A673 (cell line): Measurements from ENCODE around the gene ATG16L2.

ENCODE experiments used
- EZH2 ChIP-seq: fragments of 200-600 bp; sonication (generic); IDR thresholded peaks from 2 replicates; pipeline ENCODE4 v1.6.1; 2017; ENCODE audit warnings: borderline replicate concordance, low read depth, mild to moderate bottlenecking, mixed read lengths, antibody characterized with exemption, low read length; ENCODE audit not compliant: poor library complexity, severe bottlenecking
- TF ChIP-seq, protein P1 (sequence below): fragments of 300-800, 200-600 bp; sonication (generic); conservative IDR thresholded peaks from 2 replicates; pipeline ENCODE4 v1.5.1; 2017; ENCODE audit warnings: low read depth, mild to moderate bottlenecking, antibody characterized with exemption, low read length, moderate library complexity, mixed read lengths

DNA sequence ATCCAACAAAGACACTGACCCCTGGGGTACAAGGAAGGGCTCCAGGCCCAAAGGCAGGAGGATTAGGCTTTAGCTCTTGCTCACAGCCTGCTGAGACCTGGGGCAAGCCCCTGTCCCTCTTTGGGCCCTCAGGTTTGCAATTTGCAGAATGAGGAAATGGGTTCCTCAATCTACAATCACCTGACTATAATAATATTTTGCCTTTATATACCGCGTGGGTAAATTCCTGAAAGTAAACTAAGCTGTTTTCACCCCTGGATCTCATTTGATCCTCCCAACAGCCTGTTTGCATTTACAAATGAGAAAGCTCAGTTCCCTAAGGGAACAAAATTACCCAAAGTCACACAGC, 21.2 kb upstream of the ATG16L2 start:
- TF ChIP-seq, protein P1, sequence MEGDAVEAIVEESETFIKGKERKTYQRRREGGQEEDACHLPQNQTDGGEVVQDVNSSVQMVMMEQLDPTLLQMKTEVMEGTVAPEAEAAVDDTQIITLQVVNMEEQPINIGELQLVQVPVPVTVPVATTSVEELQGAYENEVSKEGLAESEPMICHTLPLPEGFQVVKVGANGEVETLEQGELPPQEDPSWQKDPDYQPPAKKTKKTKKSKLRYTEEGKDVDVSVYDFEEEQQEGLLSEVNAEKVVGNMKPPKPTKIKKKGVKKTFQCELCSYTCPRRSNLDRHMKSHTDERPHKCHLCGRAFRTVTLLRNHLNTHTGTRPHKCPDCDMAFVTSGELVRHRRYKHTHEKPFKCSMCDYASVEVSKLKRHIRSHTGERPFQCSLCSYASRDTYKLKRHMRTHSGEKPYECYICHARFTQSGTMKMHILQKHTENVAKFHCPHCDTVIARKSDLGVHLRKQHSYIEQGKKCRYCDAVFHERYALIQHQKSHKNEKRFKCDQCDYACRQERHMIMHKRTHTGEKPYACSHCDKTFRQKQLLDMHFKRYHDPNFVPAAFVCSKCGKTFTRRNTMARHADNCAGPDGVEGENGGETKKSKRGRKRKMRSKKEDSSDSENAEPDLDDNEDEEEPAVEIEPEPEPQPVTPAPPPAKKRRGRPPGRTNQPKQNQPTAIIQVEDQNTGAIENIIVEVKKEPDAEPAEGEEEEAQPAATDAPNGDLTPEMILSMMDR, result no peak
- no peak for TF ChIP-seq EZH2
